Bronchial epithelial cell (primary cell): Measurements from ENCODE around the gene KCNJ3. TPM values are rescaled to one million over a fixed set of nuclear protein-coding genes. Genes with fewer than 3 reads are reported as not detected.

Experiments
- DNase-seq: peaks from one replicate; pipeline ENCODE4 v3.0.0-alpha.2; 2010; ENCODE audit warnings: low read depth
- FAIRE-seq: peaks from 2 replicates; lab custom pipeline; 2011; peaks lifted over from hg19 to GRCh38; lab: Jason Lieb, UNC
- H3K27me3 ChIP-seq: 2 replicates; pipeline ENCODE4 v1.5.1; 2011; ENCODE audit warnings: low read length; ENCODE audit not compliant: control insufficient read depth, insufficient read depth
- H3K36me3 ChIP-seq: 2 replicates; pipeline ENCODE4 v1.5.1; 2011; ENCODE audit warnings: low read length; ENCODE audit not compliant: control insufficient read depth, insufficient read depth
- H3K4me3 ChIP-seq: 2 replicates; pipeline ENCODE4 v1.5.1; 2011; ENCODE audit warnings: mild to moderate bottlenecking, low read depth, low read length, control low read depth
- CTCF ChIP-seq: IDR thresholded peaks from 2 replicates; pipeline ENCODE4 v1.5.1; 2011; ENCODE audit warnings: mild to moderate bottlenecking, moderate library complexity, low read length, control low read depth, inconsistent platforms; ENCODE audit not compliant: insufficient read depth, severe bottlenecking
- total RNA-seq: library from RNA; depleted of rRNA; stranded (reverse); fragments of >200 nt; gene quantifications from 2 replicates; pipeline ENCODE4 v1.2.1, GENCODE V29; 2014

The KCNJ3 gene
- total RNA-seq, 1 donor from 2014 or later, result not detected

DNA sequence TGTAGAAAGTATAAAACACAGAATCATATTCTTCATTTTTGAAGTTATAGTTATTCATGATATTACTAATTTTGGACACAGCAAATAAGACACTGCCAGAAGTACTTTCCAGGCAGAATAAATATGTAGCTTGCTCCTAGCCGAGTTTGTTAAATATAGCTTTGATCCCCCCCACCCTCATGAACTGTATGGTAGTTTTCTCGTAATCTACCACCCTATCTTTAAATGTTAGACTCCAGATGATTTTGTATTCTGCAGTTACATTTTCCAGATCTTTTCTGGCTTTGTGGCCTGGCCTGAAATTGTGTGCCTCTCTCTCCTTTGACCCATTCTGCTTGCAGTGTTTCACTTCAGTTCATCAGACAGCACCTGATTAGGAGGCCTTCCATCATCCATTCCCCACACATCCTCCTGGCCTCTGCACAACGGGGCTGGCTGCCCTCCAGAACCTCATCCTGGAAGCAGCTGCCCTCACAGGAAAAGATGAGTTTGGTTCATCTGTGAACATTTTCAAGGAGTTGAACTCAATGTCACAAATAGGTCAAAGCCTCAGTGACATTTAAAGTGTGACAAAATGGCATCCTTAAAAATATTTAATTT, 4.7 kb upstream of the KCNJ3 start:
- FAIRE-seq (no peak), DNase-seq (no peak)
- no peak overlapping the region for H3K4me3 ChIP-seq
- no peak for TF ChIP-seq CTCF
- H3K36me3 ChIP-seq, result no peaks in the 10 kb centered on the region
- H3K27me3 ChIP-seq, result peaks cover 10% of the 10 kb centered on the region

DNA sequence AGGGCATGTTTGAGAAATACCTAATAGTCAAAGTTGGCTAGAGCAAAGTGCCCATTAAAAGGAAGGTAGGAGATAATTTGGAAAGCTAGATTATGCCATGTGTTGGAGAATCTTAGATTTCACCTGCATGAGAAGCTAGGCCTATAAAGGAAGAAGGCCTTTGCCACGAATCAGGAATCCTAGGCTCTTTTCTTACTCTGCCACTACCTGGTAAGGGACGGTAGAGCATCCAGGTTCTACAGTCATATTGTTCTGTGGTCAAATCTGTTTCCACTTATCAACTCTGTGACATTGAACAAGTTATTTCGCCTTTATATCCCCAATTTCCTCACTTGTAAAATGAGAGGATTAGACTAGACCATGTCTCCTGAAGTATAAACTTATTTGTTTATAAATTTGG, 3.6 kb upstream of the KCNJ3 start:
- TF ChIP-seq CTCF, result no peak
- Histone ChIP-seq H3K36me3 (no peaks in the 10 kb centered on the region), H3K27me3 (peaks cover 17% of the 10 kb centered on the region), H3K4me3 (no peak overlapping the region)
- DNase-seq (no peak), FAIRE-seq (no peak)

DNA sequence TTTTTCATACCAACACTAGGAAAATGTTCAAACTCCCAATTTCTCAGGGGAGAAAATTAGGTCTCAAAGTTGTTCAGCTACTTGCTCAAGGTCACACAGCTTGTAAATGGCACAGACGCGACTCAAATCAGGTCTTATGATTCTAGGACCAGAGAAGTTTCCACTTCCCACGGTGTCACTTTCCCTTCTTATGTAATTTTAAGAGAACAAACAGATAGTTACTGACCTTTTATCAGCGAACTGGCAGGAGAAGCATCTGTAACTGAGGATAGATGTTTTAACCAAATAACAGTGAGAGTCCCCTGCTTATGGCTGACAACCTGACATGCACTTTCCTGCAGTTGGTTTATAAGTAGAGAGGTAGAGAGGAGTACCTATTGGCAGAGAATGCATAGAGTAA, 2.1 kb upstream of the KCNJ3 start:
- FAIRE-seq (no peak), DNase-seq (no peak)
- Histone ChIP-seq H3K36me3 (no peaks in the 10 kb centered on the region), H3K27me3 (peaks cover 17% of the 10 kb centered on the region), H3K4me3 (no peak overlapping the region)
- TF ChIP-seq CTCF, result no peak

DNA sequence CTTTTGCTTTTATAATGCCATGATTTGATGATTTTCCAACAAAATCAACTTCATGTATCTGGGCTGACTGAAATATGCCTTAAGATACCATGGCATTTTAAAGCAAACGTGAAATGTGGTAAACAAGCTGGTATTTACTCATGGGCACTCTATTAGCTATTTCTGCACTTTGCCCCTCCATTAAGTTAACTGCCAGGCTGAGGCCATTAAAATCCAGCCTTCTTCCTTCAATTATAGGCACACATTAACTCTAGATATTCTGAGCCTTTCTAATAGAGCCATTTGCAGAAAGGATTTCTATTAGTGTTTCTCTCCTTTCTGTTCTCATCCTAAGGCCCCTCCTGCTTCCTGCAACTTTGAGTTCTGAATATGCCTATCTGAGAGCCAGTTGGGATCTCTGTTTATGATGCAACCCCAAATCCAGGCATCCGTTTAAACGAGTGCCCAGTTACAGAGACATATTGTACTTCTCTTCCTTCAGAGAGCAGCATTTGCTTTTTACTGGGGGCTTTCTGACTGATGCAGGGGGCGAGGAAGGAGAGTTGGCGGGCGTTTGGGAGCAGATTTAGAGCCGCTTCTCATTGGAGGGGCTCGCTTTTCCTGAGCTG, 1.6 kb upstream of the KCNJ3 start:
- no peak for FAIRE-seq

GRCh38 chr2:154697418-154698252, 860 bp upstream of the KCNJ3 start:
- Histone ChIP-seq H3K4me3 (no peak overlapping the region), H3K36me3 (no peaks in the 10 kb centered on the region), H3K27me3 (peaks cover 17% of the 10 kb centered on the region)
- no peak for FAIRE-seq
- no peak for TF ChIP-seq CTCF
- no peak for DNase-seq

More for the DNA sequence above, 1.6 kb upstream of the KCNJ3 start:
- H3K27me3 ChIP-seq, result peaks cover 17% of the 10 kb centered on the region
- H3K36me3 ChIP-seq, result no peaks in the 10 kb centered on the region
- no peak for DNase-seq
- TF ChIP-seq CTCF, result no peak
- no peak overlapping the region for H3K4me3 ChIP-seq
